Right atrium auricular region (tissue), 2 donors: ENCODE data around the gene COL4A5. TPM values are rescaled to one million over a fixed set of nuclear protein-coding genes. Genes with fewer than 3 reads are reported as not detected.
"Not testable (repeated sequence)": the region's sequence is repeated elsewhere in the genome, so short reads cannot be mapped to it uniquely, and the experiment has no call there.

Experiments
- DNase-seq: peaks from one replicate; pipeline ENCODE4 v3.0.0-alpha.2; 2019; ENCODE audit warnings: low spot score
- H3K27ac ChIP-seq, 2 donors: fragments of 200-600 bp; sonication (generic); 1 replicate in 1 of 2; 2 replicates in 1 of 2; pipeline ENCODE4 v1.5.1; 2016 to 2019
- H3K27me3 ChIP-seq, 2 donors: fragments of 200-600 bp; sonication (generic); one replicate each; pipeline versions ENCODE4 v1.5.1 to v1.6.0; 2017 to 2019
- H3K36me3 ChIP-seq: fragments of 200-600 bp; sonication (generic); one replicate; pipeline ENCODE4 v1.5.1; 2016
- H3K4me1 ChIP-seq, 2 donors: fragments of 200-600 bp; sonication (generic); one replicate each; pipeline versions ENCODE4 v1.5.1 to v1.6.0; 2017 to 2019
- H3K4me3 ChIP-seq, 2 donors: fragments of 200-600 bp; sonication (generic); 1 replicate in 1 of 2; 2 replicates in 1 of 2; pipeline ENCODE4 v1.5.1; 2017 to 2019; ENCODE audit warnings: mild to moderate bottlenecking in 1 of 2, moderate library complexity in 1 of 2
- H3K9me3 ChIP-seq, 2 donors: fragments of 200-600 bp; sonication (generic); one replicate each; pipeline ENCODE4 v1.5.1; 2019
- total RNA-seq, 2 donors: library from RNA; depleted of rRNA; stranded (reverse); fragments of >200 nt; gene quantifications; one replicate each; pipeline ENCODE4 v1.1.0, GENCODE V29; 2016
- TF ChIP-seq, protein P1 (sequence below), 2 donors: fragments of 200-600 bp; sonication (generic); IDR thresholded peaks; one replicate each; pipeline ENCODE4 v1.5.1; 2019; ENCODE audit warnings: antibody characterized with exemption in 2 of 2

Gene COL4A5
- total RNA-seq, 2 donors from 2014 or later = 6.5 to 35.5 TPM

GRCh38 chrX:108464604-108465003 is 25.0 kb downstream of the COL4A5 start:
- Histone ChIP-seq H3K9me3 (no peaks in the 10 kb centered on the region), H3K4me1 (no peaks in the 10 kb centered on the region), H3K27ac (no peak overlapping the region), H3K4me3 (no peak overlapping the region), H3K27me3 (no peaks in the 10 kb centered on the region), H3K36me3 (no peaks in the 10 kb centered on the region)
- TF ChIP-seq, protein P1, sequence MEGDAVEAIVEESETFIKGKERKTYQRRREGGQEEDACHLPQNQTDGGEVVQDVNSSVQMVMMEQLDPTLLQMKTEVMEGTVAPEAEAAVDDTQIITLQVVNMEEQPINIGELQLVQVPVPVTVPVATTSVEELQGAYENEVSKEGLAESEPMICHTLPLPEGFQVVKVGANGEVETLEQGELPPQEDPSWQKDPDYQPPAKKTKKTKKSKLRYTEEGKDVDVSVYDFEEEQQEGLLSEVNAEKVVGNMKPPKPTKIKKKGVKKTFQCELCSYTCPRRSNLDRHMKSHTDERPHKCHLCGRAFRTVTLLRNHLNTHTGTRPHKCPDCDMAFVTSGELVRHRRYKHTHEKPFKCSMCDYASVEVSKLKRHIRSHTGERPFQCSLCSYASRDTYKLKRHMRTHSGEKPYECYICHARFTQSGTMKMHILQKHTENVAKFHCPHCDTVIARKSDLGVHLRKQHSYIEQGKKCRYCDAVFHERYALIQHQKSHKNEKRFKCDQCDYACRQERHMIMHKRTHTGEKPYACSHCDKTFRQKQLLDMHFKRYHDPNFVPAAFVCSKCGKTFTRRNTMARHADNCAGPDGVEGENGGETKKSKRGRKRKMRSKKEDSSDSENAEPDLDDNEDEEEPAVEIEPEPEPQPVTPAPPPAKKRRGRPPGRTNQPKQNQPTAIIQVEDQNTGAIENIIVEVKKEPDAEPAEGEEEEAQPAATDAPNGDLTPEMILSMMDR (IDR thresholded peaks at IDR 0.05) = no peak
- no peak for DNase-seq

GRCh38 chrX:108468486-108468885 is 28.8 kb downstream of the COL4A5 start:
- H3K27ac ChIP-seq = no peak overlapping the region

GRCh38 chrX:108473979-108474378 is 34.3 kb downstream of the COL4A5 start:
- no peak overlapping the region for H3K27ac ChIP-seq
- no peaks in the 10 kb centered on the region for H3K27me3 ChIP-seq
- TF ChIP-seq, protein P1 (IDR thresholded peaks at IDR 0.05) = no peak
- no peak for DNase-seq
- peaks cover 0 to 7% of the 10 kb centered on the region in 2 donors for H3K9me3 ChIP-seq
- no peaks in the 10 kb centered on the region for H3K4me1 ChIP-seq
- H3K36me3 ChIP-seq = no peaks in the 10 kb centered on the region
- H3K4me3 ChIP-seq = no peak overlapping the region

More at GRCh38 chrX:108468486-108468885, 28.8 kb downstream of the COL4A5 start:
- no peaks in the 10 kb centered on the region for H3K9me3 ChIP-seq
- H3K4me3 ChIP-seq = no peak overlapping the region
- no peak for DNase-seq
- no peaks in the 10 kb centered on the region for H3K27me3 ChIP-seq
- H3K36me3 ChIP-seq = no peaks in the 10 kb centered on the region
- no peaks in the 10 kb centered on the region for H3K4me1 ChIP-seq
- TF ChIP-seq, protein P1 (IDR thresholded peaks at IDR 0.05) = no peak

DNA sequence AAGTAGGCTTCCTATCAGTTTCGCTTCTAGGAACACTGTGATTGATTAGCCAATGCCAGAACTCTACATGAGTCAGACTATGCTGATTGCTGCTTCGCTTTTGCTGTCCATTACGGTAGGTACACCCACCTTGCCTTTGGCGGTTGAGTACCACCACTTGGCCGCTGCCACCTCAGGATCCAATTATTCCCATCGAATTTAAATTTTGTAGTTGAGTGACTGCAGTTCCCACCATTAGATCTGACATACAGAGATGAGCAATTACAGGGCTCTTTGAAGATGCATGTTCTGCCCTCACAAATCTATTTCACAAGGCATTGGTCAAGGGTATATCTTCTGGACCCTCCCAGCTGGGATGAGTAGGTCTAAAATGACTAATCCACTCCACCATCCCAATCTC is 41.9 kb downstream of the COL4A5 start:
- H3K4me3 ChIP-seq, H3K4me1 ChIP-seq, DNase-seq, H3K9me3 ChIP-seq, H3K36me3 ChIP-seq, H3K27me3 ChIP-seq, H3K27ac ChIP-seq: not testable (repeated sequence)

DNA sequence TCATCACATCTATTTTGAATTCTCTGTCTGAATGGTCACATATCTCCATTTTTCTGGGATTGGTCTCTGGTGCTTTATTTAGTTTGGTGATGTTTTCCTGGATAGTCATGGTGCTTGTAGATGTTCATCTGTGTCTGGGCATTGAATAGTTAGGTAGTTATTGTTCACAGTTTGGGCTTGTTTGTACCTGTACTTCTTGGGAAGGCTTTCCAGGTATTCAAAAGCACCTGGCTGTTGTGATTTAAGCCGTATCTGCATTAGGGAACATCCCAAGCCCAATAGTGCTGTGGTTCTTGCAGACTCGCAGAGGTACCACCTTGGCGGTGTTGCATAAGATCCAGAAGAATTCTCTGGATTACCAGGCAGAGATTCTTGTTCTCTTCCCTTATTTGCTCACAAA is 44.6 kb downstream of the COL4A5 start:
- no peaks in the 10 kb centered on the region for H3K4me1 ChIP-seq

GRCh38 chrX:108485960-108486359 is 46.3 kb downstream of the COL4A5 start:
- no peaks in the 10 kb centered on the region for H3K4me1 ChIP-seq
- TF ChIP-seq, protein P1 (IDR thresholded peaks at IDR 0.05) = no peak
- H3K4me3 ChIP-seq = no peak overlapping the region
- no peak overlapping the region for H3K27ac ChIP-seq
- no peaks in the 10 kb centered on the region for H3K27me3 ChIP-seq
- DNase-seq = no peak
- peaks cover 0 to 3% of the 10 kb centered on the region in 2 donors for H3K9me3 ChIP-seq
- no peaks in the 10 kb centered on the region for H3K36me3 ChIP-seq

More for the DNA sequence above, 44.6 kb downstream of the COL4A5 start:
- H3K27me3 ChIP-seq = no peaks in the 10 kb centered on the region
- H3K36me3 ChIP-seq = no peaks in the 10 kb centered on the region
- no peak overlapping the region for H3K27ac ChIP-seq
- peaks cover 0 to 3% of the 10 kb centered on the region in 2 donors for H3K9me3 ChIP-seq
- DNase-seq = no peak
- H3K4me3 ChIP-seq = no peak overlapping the region
- TF ChIP-seq, protein P1 (IDR thresholded peaks at IDR 0.05) = no peak
